NT2/D1 (cell line): ENCODE data around the gene EVX1.

Source experiments
- SUZ12 ChIP-seq: IDR thresholded peaks from 2 replicates; pipeline ENCODE4 v1.6.1; 2011; ENCODE audit not compliant: insufficient read length, insufficient read depth; ENCODE audit errors: extremely low read depth
- ZNF274 ChIP-seq: IDR thresholded peaks from 2 replicates; pipeline ENCODE4 v1.6.1; 2011; ENCODE audit warnings: mild to moderate bottlenecking, low read depth, low read length

DNA sequence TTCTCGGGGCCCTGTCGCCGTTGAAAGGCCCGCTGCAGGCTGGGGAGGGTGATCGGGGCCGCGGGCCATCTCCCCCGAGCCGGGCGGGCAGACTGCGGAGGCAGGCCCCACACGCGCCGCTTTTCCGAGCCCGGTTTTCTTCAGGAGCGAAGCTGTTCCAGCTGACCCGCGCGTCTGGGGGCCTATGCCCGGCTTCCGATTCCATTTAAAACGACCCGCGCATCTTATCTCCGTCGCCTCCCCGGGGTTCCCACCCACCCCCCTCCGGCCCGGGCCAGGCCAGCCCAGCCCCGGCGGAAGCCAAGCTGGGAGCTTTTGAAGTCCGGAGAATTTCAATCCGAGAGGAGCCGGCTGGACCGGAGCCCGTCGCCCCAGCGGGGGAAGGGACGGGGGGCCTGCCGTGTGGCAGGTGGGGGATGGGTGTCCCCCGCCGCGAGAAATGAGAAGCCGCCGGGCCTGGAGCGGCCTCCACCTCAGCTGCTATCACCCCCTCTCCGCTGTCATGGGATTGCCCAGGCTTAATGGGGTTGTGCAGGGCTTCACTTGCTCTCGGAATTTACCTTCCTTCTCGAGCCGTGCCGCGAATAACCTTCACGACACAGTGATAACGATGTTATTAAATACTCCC lies 3.1 kb upstream of the EVX1 start:
- TF ChIP-seq SUZ12 (no peak), ZNF274 (no peak)
